Measurements from ENCODE around the gene ID4.
"Not testable (repeated sequence)": the region's sequence is repeated elsewhere in the genome, so short reads cannot be mapped to it uniquely, and the experiment has no call there.

ID4 gene

DNA sequence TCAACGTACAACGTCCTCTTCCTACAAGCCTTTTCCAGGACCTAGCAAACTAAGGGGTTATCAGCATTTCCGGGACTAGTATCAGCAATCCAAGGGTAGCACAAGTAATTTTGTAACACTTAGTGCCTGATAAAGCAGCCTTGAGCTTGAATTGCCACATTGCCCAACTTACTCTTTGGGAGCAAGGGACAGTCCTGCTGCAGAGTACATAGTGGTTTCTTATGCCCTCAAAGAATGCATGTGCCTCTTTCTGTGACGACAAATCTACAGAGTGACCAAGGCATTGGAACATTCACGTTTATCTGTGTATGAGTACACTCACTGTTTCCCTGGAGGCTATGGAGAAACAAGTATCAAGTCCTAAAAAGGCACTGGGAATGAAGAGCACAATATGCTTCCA, 3.2 kb upstream of the ID4 start:
- DNase-seq: no peak

DNA sequence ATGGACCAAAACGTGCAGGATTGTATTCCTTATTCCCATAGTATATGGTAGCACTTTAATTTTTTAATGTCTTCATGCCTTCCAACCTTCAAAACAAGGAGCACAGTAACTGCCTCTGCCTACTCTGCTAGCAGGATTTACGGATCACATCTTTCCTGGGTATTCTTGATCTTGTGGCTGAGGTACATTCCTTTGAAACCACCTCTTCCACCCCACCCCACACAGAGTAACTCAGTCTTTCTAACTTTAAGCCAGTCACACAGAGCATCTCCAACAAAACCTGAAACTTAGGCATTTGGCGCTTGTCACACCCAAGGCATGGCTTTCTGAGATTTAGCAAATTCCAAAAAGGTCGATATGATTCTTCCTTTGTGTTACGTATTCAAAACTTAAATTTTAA, 2.3 kb upstream of the ID4 start:
- no peak for DNase-seq

DNA sequence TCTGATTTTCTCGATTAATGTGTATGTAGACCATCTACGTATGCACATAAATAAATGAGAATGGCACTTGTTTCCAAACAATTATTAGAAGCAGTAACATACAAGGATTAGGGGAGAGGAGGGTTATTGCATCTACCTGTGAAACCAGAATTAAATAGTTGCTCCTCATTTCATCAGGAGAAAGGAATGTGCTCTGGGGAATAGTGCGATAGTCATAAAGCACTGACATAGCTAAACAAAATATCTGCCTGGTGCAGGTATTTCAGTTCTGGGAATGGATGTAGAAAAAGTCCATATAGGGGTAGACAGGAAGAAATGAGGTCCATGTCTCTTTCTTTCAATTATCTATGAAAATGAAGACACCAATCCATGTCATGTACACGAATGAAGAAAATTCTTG, 1.6 kb upstream of the ID4 start:
- DNase-seq: no peak

DNA sequence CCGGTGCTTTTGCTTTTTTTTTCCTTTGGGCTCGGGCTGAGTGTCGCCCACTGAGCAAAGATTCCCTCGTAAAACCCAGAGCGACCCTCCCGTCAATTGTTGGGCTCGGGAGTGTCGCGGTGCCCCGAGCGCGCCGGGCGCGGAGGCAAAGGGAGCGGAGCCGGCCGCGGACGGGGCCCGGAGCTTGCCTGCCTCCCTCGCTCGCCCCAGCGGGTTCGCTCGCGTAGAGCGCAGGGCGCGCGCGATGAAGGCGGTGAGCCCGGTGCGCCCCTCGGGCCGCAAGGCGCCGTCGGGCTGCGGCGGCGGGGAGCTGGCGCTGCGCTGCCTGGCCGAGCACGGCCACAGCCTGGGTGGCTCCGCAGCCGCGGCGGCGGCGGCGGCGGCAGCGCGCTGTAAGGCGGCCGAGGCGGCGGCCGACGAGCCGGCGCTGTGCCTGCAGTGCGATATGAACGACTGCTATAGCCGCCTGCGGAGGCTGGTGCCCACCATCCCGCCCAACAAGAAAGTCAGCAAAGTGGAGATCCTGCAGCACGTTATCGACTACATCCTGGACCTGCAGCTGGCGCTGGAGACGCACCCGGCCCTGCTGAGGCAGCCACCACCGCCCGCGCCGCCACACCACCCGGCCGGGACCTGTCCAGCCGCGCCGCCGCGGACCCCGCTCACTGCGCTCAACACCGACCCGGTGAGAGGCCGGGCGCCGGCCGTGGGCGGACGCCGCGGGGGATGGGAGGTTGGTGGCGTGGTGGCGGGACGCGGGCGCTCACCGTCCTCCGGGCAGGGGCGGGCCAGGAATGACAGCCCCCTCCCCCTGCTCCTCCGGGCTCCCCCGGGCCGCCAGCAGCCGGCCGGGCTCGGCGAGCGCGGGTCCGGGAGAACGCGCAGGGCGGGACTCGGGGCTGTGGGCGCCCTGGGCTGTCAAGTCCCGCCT, 606 bp downstream of the ID4 start:
- DNase-seq: peak; percentile 36

DNA sequence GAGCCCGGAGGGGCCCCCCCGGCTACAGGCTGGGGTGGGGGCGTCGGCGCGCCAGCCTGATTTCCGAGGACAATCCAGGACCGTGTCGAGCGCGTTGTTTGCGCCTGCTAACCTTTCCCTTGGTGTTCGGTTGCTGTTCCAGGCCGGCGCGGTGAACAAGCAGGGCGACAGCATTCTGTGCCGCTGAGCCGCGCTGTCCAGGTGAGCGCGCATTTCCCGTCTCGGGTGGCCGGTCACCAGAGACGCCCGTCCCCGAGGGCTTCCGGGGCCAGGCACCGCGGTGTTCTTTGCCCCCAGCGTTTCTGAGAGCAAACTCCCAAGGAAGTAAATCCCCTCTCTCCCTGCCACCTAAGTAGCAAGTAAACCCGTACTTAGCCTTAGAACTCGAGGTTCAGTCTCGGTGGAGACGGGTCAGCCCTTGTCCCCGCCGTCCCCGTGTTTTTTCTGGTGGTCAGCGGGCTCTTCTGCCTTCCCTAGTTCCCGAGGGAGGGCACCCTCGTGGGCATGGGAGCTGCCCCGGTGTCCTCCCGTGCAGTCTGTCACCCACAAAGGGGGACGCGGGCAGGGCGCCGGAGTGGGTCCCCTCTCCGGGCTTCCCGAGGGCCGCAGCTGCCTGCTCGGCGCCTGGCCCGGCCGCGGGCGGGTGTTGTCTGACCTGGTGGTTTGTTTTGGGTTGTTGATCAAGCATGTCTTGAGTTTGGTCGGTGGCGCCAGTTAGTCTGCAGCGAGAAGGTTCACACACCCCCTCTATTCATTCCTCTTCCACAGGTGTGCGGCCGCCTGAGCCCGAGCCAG, 1.5 kb downstream of the ID4 start:
- DNase-seq: peak; percentile 26

DNA sequence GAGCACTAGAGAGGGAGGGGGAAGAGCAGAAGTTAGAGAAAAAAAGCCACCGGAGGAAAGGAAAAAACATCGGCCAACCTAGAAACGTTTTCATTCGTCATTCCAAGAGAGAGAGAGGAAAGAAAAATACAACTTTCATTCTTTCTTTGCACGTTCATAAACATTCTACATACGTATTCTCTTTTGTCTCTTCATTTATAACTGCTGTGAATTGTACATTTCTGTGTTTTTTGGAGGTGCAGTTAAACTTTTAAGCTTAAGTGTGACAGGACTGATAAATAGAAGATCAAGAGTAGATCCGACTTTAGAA, 2.0 kb downstream of the ID4 start:
- DNase-seq: no peak

DNA sequence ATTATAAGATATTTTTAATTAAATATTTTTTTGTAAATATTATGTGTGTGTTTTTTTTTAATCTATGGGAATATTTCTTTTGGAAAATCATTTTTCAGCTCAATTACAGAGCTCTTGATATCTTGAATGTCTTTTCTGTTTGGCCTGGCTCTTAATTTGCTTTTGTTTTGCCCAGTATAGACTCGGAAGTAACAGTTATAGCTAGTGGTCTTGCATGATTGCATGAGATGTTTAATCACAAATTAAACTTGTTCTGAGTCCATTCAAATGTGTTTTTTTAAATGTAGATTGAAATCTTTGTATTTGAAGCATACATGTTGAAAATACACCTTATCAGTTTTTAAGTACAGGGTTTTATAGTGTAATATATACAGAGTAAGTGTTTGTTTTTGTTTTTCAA, 2.6 kb downstream of the ID4 start:
- no peak for DNase-seq

DNA sequence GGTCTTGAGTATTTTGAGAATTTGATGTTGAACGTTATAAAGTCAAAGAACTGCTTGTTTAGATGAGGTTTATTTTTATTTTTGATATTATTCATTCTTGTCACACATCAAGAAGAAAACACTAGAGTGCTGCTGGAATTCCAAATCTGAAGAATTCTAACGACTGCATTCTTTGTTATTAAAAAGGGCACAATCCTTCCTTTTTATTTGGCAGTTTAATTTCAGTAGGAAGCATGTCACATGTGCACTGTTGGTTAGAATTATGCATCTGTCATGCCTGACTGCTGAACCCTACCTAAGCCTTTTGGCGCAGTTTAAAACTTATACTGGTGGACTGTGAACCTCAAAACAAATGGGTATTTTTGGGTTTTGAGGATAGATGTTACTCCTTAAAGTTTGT, 4.0 kb downstream of the ID4 start:
- no peak for DNase-seq

DNA sequence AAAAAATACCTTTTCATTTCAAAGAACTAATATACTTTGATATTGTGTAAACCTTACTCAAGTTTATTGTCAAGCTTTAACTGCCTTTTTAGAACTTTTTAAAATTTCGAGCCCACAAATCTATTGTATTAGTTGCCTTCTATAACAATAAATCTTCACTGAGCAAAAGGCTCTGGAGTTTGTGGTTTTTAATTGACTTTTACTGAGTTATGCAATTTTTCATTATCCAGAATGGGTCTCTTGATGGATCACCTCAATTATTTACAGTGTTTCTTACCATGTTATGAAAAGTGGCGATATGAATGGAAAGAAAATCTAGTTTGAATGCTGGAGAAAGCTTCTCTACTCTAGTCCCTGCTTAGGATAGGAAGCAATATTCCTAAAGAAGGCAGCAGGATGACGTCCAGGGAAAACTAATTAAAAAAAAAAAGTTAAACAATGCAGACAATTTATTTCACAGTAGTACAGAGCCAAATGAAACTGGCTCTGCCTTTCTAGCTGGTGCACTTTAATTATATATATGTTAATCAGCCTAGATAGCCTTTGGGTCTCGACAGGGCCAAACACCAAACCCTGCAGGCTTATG, 5.0 kb downstream of the ID4 start:
- DNase-seq: peak; percentile 30

DNA sequence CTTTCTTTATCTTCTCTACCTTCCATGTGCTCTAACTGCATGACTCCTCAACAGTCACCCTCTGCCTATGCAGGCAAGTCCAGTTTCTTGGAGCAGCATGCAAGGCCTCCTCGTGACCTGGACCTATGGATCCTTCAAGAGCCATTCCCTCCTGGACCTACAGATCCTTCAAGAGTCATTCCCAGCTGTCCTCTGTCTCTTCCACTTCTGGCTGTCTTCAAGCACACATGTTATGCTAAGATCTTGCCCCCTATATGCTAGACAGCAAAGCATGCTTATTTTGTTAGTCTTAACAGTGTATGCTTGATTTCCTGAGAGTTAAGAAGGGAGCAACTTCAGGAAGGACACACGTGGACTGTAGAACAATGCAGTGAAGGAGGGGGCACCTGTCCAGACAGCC, 7.5 kb downstream of the ID4 start:
- no peak for DNase-seq

DNA sequence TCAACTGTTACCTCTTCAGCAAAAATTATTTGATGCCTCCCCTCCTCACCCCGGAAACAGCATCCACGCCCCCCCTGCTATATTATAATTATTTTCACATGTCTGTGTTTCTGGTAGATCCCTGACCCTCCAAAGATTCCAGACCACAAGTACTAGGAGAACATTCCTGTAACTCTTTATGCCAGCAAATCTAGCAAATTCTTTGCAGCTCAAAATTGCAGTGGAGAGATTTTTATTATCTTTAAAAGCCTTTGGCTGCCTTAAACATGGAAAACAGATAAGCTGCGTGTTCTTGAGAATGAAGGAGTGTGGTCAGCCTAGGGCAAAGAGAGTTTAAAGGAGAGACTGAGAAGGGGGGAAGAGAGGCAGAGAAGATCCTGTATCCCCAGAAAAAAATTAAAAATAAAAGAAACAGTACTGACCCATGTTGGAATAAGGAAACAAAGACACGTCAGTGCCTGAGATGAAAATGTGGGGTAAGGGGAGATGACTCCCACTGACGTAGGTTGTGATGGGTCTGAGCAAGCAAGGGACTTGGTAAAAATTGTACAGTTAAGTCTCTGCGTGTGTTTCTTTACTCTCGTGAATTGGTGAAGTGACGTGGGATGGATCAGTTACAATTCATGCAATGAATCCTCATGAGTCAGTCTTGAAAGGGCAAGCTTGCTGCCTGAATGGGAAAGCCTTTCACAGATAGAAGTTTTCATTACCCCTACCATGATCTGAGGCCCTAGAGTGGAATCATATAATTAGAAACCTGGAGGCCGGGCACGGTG, 8.3 kb downstream of the ID4 start:
- peak; percentile 68 for DNase-seq

DNA sequence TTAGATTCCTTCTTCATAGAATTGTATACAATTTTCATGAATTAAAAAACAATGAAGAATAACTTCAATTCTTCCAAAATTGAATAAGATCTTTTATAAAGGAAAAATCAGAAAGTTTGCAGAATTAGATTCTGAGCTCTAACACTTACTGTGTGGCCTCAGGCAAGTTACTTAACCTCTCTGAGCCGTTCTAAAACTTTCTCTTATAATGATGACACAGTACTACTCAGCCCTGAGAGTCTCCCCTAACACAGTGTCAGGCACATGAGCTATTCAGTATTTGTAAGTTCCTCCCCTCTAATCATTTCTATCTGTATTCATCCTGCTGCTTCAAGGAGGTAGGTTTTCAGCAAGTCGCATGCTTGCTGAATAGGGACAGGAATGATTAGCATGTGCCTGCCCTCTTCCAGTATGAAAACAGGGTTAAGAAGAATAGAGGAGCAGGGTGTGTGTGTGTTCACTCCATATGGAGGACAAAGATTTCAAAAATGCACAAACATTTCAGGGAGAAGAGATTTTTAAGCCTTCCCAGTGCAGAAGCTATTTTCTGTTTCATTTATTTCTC, 11.4 kb downstream of the ID4 start:
- DNase-seq: peak; percentile 26

DNA sequence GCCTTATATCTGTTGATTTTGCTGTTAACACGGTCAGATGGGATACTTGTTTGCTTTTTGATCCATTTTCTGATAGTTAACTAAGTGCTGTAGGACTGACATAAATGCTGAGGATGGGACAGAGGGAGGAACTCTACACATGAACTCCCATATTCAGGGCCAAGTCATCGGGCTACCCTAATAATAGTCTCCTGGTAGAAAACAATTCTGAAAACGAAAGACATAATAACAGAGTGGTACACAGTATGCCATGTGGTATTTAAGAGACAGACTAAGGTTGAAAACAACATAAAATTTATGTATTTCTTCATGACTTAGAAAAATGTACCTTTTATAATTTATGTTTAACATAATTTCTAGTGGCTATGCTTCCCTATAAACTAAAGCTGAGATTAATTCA, 12.0 kb downstream of the ID4 start:
- no peak for DNase-seq

DNA sequence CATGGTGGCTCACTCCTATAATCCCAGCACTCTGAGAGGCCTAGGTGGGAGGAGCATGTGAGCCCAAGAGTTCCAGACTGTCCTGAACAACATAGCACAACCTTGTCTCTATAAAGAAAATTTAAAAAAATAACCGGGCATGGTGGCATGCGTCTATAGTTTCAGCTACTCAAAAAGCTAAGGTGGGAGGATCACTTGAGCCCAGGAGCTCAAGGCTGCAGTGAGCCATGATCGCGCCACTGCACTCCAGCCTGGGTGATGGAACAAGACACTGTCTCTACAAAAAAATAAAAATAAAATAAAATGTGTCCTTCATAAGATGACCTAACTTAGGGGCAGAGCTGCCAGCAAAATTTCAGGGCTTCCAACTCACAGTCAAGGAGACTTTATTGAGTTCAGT, 12.6 kb downstream of the ID4 start:
- no peak for DNase-seq

DNA sequence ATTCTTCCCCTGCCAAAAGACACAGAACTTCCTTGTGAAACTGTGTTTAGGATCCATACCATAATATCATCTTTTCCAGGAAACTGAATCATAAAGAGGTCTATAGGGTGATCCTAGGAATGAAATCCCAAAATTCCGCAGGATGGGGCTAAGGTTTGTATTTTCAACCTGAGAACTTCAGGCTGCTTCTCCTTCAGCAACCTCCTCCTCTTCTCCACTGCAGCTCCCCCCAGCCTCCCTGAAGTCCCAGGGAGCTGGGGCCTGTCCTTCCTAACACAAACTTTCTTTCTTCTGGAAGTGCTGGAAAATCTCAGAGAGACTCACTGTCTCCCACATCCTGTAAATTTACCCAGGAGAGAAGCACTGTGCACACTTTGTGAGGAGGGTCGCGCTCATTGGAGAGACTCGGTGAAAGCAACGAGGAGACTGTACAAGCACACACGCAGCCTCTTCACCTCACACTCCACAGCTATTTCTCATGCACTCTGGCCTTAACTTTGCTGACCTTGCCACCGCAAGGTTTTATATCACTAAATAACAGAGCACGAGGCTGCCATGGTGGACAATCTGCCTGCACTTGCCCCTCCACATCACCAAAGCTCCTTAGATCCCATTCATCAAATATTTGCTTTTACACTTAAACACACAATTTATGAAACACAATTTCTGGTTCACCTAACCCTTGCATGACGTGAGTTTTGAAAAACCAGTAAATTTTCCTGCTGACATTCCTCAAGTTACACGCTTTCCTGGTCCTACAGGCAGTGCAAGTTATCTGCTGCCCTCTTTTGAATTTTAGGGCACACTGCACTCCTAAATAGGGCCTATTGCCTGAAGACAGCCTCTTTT, 14.3 kb downstream of the ID4 start:
- DNase-seq: peak; percentile 86

DNA sequence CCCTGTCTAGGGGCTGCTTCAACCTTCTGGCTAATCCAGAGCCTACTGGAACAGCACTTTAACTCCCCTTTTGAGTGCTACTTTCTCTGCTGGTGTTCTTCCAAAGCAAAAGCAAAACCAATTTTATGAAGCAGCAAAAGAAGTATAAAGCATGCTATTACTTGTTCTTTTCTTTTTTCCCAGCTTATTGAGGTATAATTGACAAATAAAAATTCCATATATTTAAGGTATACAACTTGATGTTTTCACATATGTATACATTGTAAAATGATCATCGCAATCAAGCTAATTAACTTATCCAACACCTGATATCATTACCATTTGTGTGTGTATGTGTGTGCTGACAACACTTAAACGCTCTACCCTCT, 14.9 kb downstream of the ID4 start:
- no peak for DNase-seq

DNA sequence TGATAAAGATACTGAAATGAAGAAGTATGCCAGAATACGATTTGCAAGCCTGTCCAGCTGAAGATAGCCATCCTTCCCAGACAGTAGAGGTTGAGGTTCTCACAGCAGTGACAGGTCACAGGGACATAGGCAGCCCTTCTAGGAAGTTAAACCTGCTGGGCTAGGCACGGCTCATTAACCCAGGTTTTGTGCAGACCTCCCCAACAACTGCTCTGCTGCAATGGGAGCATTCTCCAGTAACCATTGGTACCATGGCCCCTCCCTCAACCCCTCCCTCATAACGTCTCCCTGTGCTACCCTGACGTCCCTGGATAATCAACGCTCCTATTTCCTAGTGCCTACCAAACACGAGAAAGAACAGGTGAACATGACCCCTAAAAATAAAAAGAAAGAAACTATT, 15.8 kb downstream of the ID4 start:
- no peak for DNase-seq

DNA sequence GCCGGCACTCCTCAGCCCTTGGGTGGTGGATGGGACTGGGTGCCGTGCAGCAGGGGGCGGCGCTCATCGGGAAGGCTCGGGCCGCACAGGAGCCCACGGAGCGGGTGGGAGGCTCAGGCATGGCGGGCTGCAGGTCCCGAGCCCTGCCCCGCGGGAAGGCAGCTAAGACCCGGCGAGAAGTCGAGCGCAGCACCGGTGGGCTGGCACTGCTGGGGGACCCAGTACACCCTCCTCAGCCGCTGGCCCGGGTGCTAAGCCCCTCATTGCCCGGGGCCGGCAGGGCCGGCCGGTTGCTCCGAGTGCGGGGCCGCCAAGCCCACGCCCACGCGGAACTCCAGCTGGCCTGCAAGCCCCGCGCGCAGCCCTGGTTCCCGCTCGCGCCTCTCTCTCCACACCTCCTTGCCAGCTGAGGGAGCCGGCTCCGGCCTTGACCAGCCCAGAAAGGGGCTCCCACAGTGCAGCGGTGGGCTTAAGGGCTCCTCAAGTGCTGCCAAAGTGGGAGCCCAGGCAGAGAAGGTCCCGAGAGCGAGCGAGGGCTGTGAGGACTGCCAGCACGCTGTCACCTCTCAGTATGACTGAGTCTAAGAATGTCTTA, 17.3 kb downstream of the ID4 start:
- not testable (repeated sequence) for DNase-seq

DNA sequence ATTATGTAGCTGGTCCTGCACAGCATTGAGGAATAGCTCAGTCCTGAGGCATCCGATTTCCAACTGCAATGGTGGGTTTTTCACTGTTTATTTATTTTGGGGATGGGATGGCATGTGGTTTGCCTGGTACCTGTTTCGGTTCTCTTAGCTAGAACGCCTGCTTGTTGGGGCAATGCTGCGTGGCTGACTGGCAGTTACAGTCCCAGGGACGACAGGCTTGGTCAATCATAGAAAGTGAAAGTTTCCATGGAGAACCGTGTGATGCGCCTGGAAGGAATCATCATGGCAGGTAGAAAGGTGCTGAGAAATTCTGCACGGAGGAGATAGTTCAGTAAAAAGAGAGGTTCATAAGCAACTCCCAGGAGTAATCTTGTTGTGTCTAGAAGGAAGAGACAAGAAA, 18.4 kb downstream of the ID4 start:
- DNase-seq: no peak

DNA sequence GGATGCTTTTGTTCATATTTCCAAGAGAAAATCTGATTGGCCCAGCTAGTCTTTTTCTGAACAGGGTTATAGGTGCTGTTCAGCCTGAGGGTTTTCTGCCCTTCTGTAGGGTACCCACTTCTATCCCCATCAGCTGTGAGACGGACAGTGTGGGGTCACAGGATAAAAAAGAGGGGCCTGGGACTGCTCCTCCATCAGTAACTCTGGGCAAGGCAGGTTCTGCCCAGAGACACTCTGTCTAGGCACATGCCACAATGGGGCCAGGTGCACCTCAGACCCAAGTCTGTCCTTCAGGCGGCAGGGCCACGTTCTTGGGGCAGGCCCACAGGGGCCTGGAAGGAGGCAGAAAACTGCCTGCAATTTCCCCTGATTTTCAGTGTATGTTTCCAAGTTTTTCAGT, 20.0 kb downstream of the ID4 start:
- DNase-seq: no peak

DNA sequence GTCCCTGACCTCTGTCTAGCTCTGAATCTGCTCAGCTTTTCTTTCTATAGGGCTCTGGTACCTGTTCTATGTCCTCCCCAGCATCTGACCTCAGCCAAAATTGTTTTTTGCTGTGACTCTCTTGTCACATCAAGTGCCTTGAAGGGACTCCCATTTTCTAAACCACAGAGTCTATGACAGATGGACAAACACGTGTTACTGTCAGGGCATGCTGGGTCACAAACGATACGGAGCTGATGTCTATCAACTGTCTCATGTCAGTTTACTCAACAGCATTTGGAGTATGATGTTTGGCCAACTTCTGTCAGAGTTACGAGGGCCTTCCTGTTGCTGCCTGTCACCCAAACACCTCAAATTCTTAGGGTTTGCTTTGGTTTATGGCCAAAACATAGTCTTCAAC, 20.5 kb downstream of the ID4 start:
- no peak for DNase-seq

Measured in fibroblast of skin of scalp (primary cell).